Caco-2 (cell line): Measurements from ENCODE around the gene GALNT18. TPM values are rescaled to one million over a fixed set of nuclear protein-coding genes. Genes with fewer than 3 reads are reported as not detected.

Source experiments
- BruUV-seq: library from RNA; stranded (reverse); fragments of 400-500 nt; replicated peaks from 2 replicates; lab custom pipeline; 2021; lab: Mats Ljungman, UMichigan
- CTCF ChIA-PET: fragments of 300-600 bp; sonication (Branson Sonifier 250); formaldehyde crosslinking; loops from one replicate; lab custom pipeline; 2022; ENCODE audit warnings: antibody characterized with exemption; lab: Charles Lee
- POLR2A ChIA-PET: fragments of 300-600 bp; sonication (Branson Sonifier 250); formaldehyde crosslinking; loops from one replicate; lab custom pipeline; 2022; ENCODE audit warnings: antibody characterized with exemption; lab: Charles Lee
- DNase-seq, 2 experiments: peaks; one replicate each; pipeline versions ENCODE4 v3.0.0 to v3.0.0-alpha.2; 2020 to 2022
- H3K27me3 ChIP-seq: replicated peaks from 2 replicates; pipeline ENCODE4 v1.6.0; 2011; ENCODE audit warnings: low read length; ENCODE audit not compliant: control insufficient read depth, insufficient read depth
- H3K36me3 ChIP-seq: 2 replicates; pipeline ENCODE4 v1.5.1; 2011; ENCODE audit warnings: low read length; ENCODE audit not compliant: control insufficient read depth, insufficient read depth
- H3K4me1 ChIP-seq: fragments of 250-450 bp; sonication (Bioruptor Pico); 2 replicates; pipeline ENCODE4 v1.5.1; 2020; ENCODE audit warnings: mild to moderate bottlenecking
- H3K4me3 ChIP-seq: 2 replicates; pipeline ENCODE4 v1.5.1; 2011; ENCODE audit warnings: low read depth, mild to moderate bottlenecking, control low read depth, low read length
- H3K9me3 ChIP-seq: fragments of 250-450 bp; sonication (Bioruptor Pico); 2 replicates; pipeline ENCODE4 v1.5.1; 2020; ENCODE audit warnings: mild to moderate bottlenecking, moderate library complexity
- H3K27ac Mint-ChIP-seq: one replicate; pipeline ENCODE4 v1.8.0; 2022; ENCODE audit warnings: mixed read lengths; ENCODE audit not compliant: unreplicated experiment
- H3K27me3 Mint-ChIP-seq: one replicate; pipeline ENCODE4 v1.8.0; 2022; ENCODE audit warnings: mixed read lengths; ENCODE audit not compliant: insufficient read depth, unreplicated experiment
- H3K36me3 Mint-ChIP-seq: one replicate; pipeline ENCODE4 v1.8.0; 2022; ENCODE audit warnings: mild to moderate bottlenecking, mixed read lengths; ENCODE audit not compliant: insufficient read depth, unreplicated experiment
- H3K4me1 Mint-ChIP-seq: one replicate; pipeline ENCODE4 v1.8.0; 2022; ENCODE audit warnings: low read depth, mixed read lengths; ENCODE audit not compliant: unreplicated experiment
- H3K4me3 Mint-ChIP-seq: one replicate; pipeline ENCODE4 v1.8.0; 2022; ENCODE audit warnings: mild to moderate bottlenecking, moderate library complexity, mixed read lengths; ENCODE audit not compliant: unreplicated experiment
- H3K9me3 Mint-ChIP-seq: one replicate; pipeline ENCODE4 v1.8.0; 2022; ENCODE audit warnings: mixed read lengths; ENCODE audit not compliant: unreplicated experiment
- CTCF ChIP-seq, 2 experiments: fragments of 200-600 bp in 1 of 2; IDR thresholded peaks; 1 replicate in 1 of 2; 2 replicates in 1 of 2; pipeline versions ENCODE4 v1.5.1 to v1.8.0; 2011 to 2022; ENCODE audit warnings: antibody characterized with exemption in 1 of 2, control low read depth in 1 of 2, inconsistent platforms in 1 of 2, low read depth in 1 of 2, low read length in 1 of 2, mild to moderate bottlenecking in 1 of 2, moderate library complexity in 1 of 2; ENCODE audit not compliant: insufficient read depth in 1 of 2, severe bottlenecking in 1 of 2, unreplicated experiment in 1 of 2
- intact Hi-C: fragments of 100-400 bp; cut with micrococcal nuclease; formaldehyde crosslinking; loops from one replicate; pipeline ENCODE4 v1.10.0; 2022; ENCODE audit not compliant: unreplicated experiment
- total RNA-seq: library from RNA; stranded (reverse); gene quantifications from 2 replicates; pipeline ENCODE4 v1.2.3, GENCODE V29; 2022

The GALNT18 gene
- total RNA-seq, 1 experiment from 2014 or later, result 0.43 TPM

GRCh38 chr11:11397036-11397415, 224.8 kb downstream of the GALNT18 start:
- Mint-ChIP-seq H3K27ac (no peak overlapping the region), H3K9me3 (no peaks in the 10 kb centered on the region), H3K4me3 (no peak overlapping the region), H3K27me3 (peaks cover 16% of the 10 kb centered on the region), H3K4me1 (no peaks in the 10 kb centered on the region), H3K36me3 (no peaks in the 10 kb centered on the region)
- H3K4me3 ChIP-seq, result no peak overlapping the region
- no peaks in the 10 kb centered on the region for H3K36me3 ChIP-seq
- intact Hi-C loops, result no loop called here
- BruUV-seq, result no TSS peak
- no peaks in the 10 kb centered on the region for H3K4me1 ChIP-seq
- H3K27me3 ChIP-seq, result no peaks in the 10 kb centered on the region; the same call in 1 of the 2 replicates
- no peaks in the 10 kb centered on the region for H3K9me3 ChIP-seq
- no peak for TF ChIP-seq CTCF (IDR thresholded peaks at IDR 0.05; ENCODE audit: insufficient read depth in 1 of 2, low read depth in 1 of 2, low read length in 1 of 2, severe bottlenecking in 1 of 2, unreplicated experiment in 1 of 2)
- ChIA-PET POLR2A (no interaction called here), CTCF (no interaction called here)
- no peak for DNase-seq

DNA sequence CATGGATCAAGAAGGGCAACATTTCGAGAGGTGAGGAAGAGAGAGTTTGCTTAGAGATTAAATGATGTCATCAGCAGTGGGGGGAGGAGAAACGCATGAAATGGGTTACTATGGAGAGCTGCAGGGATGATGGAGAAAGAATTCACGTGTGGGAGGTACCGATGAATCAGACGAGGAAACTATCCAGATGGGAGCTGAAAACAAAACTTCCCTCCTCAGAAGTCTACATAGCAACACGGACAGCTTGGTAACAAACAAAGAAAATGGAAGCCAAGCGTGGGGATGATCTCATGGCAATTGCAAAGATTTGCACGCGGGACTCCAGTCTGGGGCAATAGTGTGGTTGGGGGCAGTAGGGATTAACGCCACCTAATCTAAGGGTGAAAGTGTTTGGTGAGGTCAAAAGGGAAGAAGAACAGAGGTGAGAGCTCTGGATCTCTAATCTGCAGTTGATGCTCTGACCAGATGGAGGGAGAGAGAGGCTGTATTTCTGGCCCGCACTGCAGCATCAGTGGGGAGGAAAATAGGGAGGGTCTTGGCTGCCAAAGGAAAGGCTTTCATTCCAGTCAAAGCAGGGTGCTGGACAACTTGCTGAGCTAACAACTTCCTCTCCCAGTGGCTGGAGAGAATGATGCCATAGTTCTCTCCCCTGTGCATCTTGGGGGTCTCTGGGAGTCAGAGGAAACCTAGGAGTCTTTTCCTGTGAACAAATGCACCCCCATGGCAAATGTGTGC, 225.3 kb downstream of the GALNT18 start:
- no peak overlapping the region for H3K4me3 ChIP-seq
- H3K36me3 Mint-ChIP-seq, result no peaks in the 10 kb centered on the region
- H3K27me3 ChIP-seq, result no peaks in the 10 kb centered on the region; the same call in 1 of the 2 replicates
- H3K4me3 Mint-ChIP-seq, result no peak overlapping the region
- no peak for TF ChIP-seq CTCF (IDR thresholded peaks at IDR 0.05; ENCODE audit: insufficient read depth in 1 of 2, low read depth in 1 of 2, low read length in 1 of 2, severe bottlenecking in 1 of 2, unreplicated experiment in 1 of 2)
- no peaks in the 10 kb centered on the region for H3K9me3 Mint-ChIP-seq
- H3K36me3 ChIP-seq, result no peaks in the 10 kb centered on the region
- peaks cover 16% of the 10 kb centered on the region for H3K27me3 Mint-ChIP-seq
- DNase-seq, result no peak
- intact Hi-C loops, result no loop called here
- no peak overlapping the region for H3K27ac Mint-ChIP-seq
- ChIA-PET POLR2A (no interaction called here), CTCF (no interaction called here)
- no peaks in the 10 kb centered on the region for H3K4me1 Mint-ChIP-seq
- no peaks in the 10 kb centered on the region for H3K4me1 ChIP-seq
- H3K9me3 ChIP-seq, result no peaks in the 10 kb centered on the region
- no TSS peak for BruUV-seq

DNA sequence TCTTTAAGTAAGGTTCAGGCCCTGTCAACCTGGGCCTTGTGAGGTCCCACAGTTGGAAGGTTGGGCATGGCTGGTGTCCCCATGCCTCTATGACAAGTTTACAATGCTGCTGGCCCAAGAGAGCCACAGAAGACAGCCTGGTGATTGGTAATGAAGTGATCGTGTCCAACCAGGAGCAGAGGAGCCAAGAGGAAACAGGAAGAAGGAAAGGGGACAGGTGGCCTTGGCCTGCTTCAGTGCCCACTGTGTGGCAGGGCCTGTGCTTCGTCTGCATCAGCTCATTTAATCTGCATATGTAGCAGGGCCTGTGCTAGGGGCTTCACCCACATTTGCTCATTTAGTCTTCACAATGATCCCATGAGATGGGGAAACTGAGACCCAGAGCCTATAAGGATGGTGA, 226.7 kb downstream of the GALNT18 start:
- H3K9me3 Mint-ChIP-seq, result no peaks in the 10 kb centered on the region
- no peak overlapping the region for H3K4me3 Mint-ChIP-seq
- CTCF ChIA-PET, result no interaction called here
- Histone ChIP-seq H3K9me3 (no peaks in the 10 kb centered on the region), H3K36me3 (no peaks in the 10 kb centered on the region), H3K4me1 (no peaks in the 10 kb centered on the region), H3K4me3 (no peak overlapping the region), H3K27me3 (no peaks in the 10 kb centered on the region; the same call in 1 of the 2 replicates)
- no peaks in the 10 kb centered on the region for H3K36me3 Mint-ChIP-seq
- H3K27ac Mint-ChIP-seq, result no peak overlapping the region
- intact Hi-C loops, result no loop called here
- no peaks in the 10 kb centered on the region for H3K4me1 Mint-ChIP-seq
- POLR2A ChIA-PET, result no interaction called here
- H3K27me3 Mint-ChIP-seq, result peaks cover 20% of the 10 kb centered on the region
- no TSS peak for BruUV-seq
- no peak for TF ChIP-seq CTCF (IDR thresholded peaks at IDR 0.05; ENCODE audit: insufficient read depth in 1 of 2, low read depth in 1 of 2, low read length in 1 of 2, severe bottlenecking in 1 of 2, unreplicated experiment in 1 of 2)
- no peak for DNase-seq
